Inflammatory macrophage treated with lipopolysaccharide for 1 hour (primary cell): ENCODE measurements around the gene CTNNA3.

Experiments used
- DNase-seq, 2 donors: peaks; one replicate each; pipeline ENCODE4 v3.0.0-alpha.2; 2020 to 2022

Gene CTNNA3

DNA sequence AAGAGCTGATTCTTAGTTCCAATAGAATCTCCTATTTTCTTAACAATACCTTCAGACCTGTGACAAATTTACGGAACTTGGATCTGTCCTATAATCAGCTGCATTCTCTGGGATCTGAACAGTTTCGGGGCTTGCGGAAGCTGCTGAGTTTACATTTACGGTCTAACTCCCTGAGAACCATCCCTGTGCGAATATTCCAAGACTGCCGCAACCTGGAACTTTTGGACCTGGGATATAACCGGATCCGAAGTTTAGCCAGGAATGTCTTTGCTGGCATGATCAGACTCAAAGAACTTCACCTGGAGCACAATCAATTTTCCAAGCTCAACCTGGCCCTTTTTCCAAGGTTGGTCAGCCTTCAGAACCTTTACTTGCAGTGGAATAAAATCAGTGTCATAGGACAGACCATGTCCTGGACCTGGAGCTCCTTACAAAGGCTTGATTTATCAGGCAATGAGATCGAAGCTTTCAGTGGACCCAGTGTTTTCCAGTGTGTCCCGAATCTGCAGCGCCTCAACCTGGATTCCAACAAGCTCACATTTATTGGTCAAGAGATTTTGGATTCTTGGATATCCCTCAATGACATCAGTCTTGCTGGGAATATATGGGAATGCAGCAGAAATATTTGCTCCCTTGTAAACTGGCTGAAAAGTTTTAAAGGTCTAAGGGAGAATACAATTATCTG, 768.6 kb downstream of the CTNNA3 start:
- DNase-seq, result no peak

GRCh38 chr10:66926841-66927240, 769.2 kb downstream of the CTNNA3 start:
- no peak for DNase-seq

DNA sequence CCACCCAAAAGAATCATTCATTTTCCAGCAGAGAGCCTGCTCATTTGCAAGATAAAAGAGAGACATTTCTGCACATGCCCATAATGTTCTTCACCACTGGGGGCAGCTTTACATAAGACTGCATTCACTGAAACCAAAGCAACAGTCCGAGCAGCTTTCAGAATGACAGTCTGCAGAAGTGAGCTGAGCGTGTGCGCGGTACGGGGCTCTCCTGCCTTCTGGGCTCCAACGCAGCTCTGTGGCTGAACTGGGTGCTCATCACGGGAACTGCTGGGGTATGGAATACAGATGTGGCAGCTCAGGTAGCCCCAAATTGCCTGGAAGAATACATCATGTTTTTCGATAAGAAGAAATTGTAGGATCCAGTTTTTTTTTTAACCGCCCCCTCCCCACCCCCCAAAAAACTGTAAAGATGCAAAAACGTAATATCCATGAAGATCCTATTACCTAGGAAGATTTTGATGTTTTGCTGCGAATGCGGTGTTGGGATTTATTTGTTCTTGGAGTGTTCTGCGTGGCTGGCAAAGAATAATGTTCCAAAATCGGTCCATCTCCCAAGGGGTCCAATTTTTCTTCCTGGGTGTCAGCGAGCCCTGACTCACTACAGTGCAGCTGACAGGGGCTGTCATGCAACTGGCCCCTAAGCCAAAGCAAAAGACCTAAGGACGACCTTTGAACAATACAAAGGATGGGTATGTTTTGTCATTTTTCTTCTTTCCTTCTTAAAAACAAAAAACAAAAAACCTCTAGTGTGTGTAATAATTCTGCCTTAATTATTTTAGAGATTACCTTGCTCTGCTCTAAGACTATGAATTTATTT, 769.9 kb downstream of the CTNNA3 start, which contains the start of gene LRRTM3:
Gene LRRTM3, plus strand, starts transcription at position 141 of the 820 bp plus-strand sequence.
- DNase-seq, result peak; percentile 23 to 34

GRCh38 chr10:66925373-66925772, 770.6 kb downstream of the CTNNA3 start:
- DNase-seq, result no peak

DNA sequence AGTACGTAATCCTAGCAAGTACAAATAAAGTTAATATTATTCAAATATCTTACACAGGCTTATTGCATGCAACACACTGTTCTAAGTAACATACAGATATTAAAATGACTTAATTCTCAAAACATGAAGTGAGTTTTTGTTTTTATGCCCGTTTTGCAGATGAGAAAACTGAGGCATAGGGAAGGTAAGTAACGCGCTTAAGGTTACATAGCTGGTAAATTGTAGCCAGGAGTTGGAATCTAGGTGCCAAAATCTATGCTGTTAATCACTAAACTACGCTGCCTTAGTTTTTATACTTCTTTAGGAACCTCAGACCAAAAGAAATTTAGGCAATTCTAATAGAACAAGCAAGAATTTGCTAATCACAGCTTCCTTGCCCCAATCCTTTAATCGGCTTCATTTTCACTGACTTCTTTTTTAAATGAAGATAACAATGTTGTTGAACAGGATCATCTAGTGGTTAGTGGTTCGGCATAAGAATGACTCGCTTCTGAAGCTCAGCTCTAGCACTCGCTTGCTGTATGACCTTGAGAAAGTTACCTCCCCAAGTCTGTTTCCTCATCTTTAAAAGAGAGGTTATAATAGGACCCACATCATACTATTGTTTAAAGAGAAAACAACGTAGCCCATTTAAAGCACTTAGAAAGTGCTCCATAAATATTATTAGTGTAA, 771.2 kb downstream of the CTNNA3 start:
- no peak for DNase-seq

- DNase-seq, result no peak
Observed at GRCh38 chr10:66919248-66919647, 776.7 kb downstream of the CTNNA3 start.

GRCh38 chr10:66917104-66917503, 778.9 kb downstream of the CTNNA3 start:
- no peak for DNase-seq

DNA sequence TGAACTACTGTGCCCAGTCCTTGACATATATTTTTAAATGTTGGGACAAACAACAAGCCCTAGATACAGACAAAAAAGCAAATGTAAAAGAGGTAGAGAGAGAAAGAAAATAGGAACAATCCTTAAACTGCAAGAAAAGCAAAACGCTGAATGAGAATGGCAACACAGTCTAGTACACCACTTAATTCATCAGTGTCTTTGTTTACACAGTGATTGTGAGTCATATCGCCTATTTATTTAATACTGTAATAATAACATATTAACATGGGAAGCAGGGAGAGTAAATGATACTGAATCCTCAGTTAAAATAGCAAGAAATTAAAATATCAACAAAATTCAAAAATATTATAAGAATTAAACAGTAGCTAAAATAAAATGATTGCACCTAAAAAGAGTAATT, 780.0 kb downstream of the CTNNA3 start:
- DNase-seq, result no peak

GRCh38 chr10:66910671-66911070, 785.3 kb downstream of the CTNNA3 start:
- DNase-seq, result no peak

- no peak for DNase-seq
Observed at GRCh38 chr10:66892871-66893270, 803.1 kb downstream of the CTNNA3 start.

DNA sequence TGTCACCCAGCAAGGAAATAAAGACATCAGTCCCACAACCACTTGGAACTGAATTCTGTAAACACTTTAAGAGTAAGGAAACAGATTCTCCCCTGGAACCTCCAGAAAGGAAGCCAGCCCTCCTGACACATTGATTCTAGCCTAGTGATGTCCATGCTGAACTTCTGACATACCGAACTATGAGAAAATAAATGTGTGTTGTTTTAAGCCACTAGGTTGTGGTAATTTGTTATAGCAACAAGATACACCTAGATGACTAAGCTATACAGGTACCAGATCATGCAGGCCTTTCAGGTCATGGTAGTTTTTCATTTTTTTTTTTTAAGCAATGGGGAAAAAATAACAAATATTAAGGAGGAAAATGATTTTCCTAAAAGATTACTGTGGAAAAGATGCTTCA, 807.8 kb downstream of the CTNNA3 start:
- DNase-seq, result no peak

DNA sequence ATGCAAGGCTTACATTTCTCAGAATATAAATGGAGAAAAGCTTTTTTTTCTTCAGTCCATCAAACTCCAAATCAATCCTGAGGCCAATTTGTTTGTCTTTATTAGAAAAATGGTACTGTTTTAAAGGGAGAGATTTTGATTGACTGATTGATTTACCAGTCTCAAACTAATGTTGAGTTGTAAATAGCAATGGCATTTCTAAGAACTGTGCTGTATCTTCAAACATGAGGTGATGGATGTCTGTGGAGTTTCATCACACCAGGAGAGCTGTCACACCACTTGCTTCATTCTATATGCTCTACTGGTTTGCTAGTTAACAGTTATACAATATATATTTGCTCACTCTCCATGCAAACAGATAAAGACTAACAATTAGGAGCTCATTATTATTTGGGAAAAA, 809.1 kb downstream of the CTNNA3 start:
- no peak for DNase-seq

GRCh38 chr10:66882271-66882670, 813.7 kb downstream of the CTNNA3 start:
- no peak for DNase-seq

- DNase-seq, result no peak
Observed at GRCh38 chr10:66881814-66882213, 814.2 kb downstream of the CTNNA3 start.

DNA sequence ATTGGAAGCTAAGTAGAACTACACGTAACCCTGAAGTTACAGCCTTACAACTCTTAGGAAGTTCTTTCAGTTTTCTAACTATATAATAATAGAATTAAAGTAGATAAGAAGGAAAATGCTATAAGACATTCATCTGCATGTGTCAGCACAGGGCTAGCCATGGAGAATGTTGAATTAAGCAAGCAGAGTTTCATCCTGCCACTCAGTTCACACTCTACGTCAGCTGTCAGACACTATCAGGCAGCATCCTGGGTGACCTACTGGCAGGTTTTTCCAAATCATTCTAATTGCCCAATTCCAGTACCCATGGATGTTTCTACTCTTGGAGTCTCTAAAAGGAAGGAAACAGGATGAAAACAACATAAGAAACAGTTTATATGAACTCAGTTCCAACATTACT, 815.2 kb downstream of the CTNNA3 start:
- DNase-seq, result no peak

DNA sequence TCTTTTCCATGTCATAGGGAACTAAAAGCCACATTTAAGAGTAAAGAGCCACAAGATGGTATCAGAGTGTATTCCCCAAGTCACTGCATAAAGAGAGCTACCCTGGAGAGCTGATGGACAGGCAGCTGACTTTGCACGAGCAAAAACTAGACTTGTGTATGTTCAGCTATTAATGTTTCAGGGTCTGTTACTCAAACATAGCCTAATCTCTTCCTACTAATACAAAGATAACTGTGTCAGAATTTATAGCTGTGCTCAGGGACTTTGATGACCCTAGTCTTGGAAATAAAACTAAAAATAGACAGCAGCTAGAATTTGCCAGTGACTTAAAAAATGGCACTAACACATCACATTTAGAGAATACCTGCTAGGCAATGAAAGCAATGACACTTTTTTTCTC, 815.7 kb downstream of the CTNNA3 start:
- no peak for DNase-seq

- no peak for DNase-seq
Observed at GRCh38 chr10:66877361-66877760, 818.6 kb downstream of the CTNNA3 start.

GRCh38 chr10:66869635-66870034, 826.4 kb downstream of the CTNNA3 start:
- no peak for DNase-seq

GRCh38 chr10:66862687-66863258, 833.2 kb downstream of the CTNNA3 start:
- no peak for DNase-seq

GRCh38 chr10:66860376-66860945, 835.5 kb downstream of the CTNNA3 start:
- DNase-seq, result no peak

- DNase-seq, result no peak
Observed at GRCh38 chr10:66852811-66853210, 843.2 kb downstream of the CTNNA3 start.

GRCh38 chr10:66848856-66849255, 847.1 kb downstream of the CTNNA3 start:
- no peak for DNase-seq
